ENCODE measurements around the gene FOLH1. TPM values are rescaled to one million over a fixed set of nuclear protein-coding genes. Genes with fewer than 3 reads are reported as not detected.
A peak's percentile ranks its signal among the peaks of the same experiment; 100 is the strongest.
"Not testable (repeated sequence)": the region's sequence is repeated elsewhere in the genome, so short reads cannot be mapped to it uniquely, and the experiment has no call there.

The FOLH1 gene
- total and polyA plus RNA-seq, 2 of the 13 experiments (the other 11 are each of a cell fraction or from before 2014, with no cell fraction given): not detected

- H3K9ac ChIP-seq (ENCODE audit: insufficient read depth, low read depth, low read length); H3K9me3 ChIP-seq (ENCODE audit: low read length); ATAC-seq; H2AFZ ChIP-seq (ENCODE audit: low read length); in situ Hi-C loops (cut with HindIII; ENCODE audit: extremely low pct_ligation_motif_present, low pct_unique_long_range_greater_than_20kb); DNase-seq (ENCODE audit: low spot score); H4K20me1 ChIP-seq (ENCODE audit: insufficient read depth, low read length); H3K4me2 ChIP-seq (ENCODE audit: low read depth, low read length); CTCF ChIA-PET (ENCODE audit: low intra/inter-chr PET ratio, low total read pairs); H3K4me3 ChIP-seq (replicated peaks in 1 of 3; ENCODE audit: insufficient read depth in 1 of 3, low read depth in 2 of 3, low read length in 3 of 3); H3K79me2 ChIP-seq (ENCODE audit: insufficient read depth, low read length); BruUV-seq (replicated peaks); intact Hi-C loops (cut with micrococcal nuclease; ENCODE audit: unreplicated experiment); FAIRE-seq; H3K27ac ChIP-seq (ENCODE audit: extremely low read length, insufficient read depth, low read length); POLR2A ChIA-PET; H3K27me3 ChIP-seq (ENCODE audit: control insufficient read depth in 1 of 2, insufficient read depth in 2 of 2, low read length in 2 of 2); H3K36me3 ChIP-seq (replicated peaks in 1 of 2; ENCODE audit: control insufficient read depth in 1 of 2, insufficient read depth in 2 of 2, low read length in 2 of 2): not testable (repeated sequence)
- peak; percentile 43; the same call in 1 of the 2 replicates for TF ChIP-seq CEBPB (IDR thresholded peaks at IDR 0.05; ENCODE audit: borderline replicate concordance, low read depth, low read length)
- H3K4me1 ChIP-seq (ENCODE audit: insufficient read depth, low read length): peaks cover 11% of the 10 kb centered on the region; the same call in 1 of the 2 replicates
- 31% methylated on average over 5 of the region's 5 CpGs for WGBS (ENCODE audit: low lambda C conversion rate)
Observed at GRCh38 chr11:49233019-49233418, 24.6 kb upstream of the FOLH1 start.

GRCh38 chr11:49231725-49232124 lies 23.3 kb upstream of the FOLH1 start:
- peak; percentile 1 for DNase-seq (ENCODE audit: low spot score)
- in situ Hi-C loops (cut with HindIII; ENCODE audit: extremely low pct_ligation_motif_present, low pct_unique_long_range_greater_than_20kb); H4K20me1 ChIP-seq (ENCODE audit: insufficient read depth, low read length); FAIRE-seq; H3K36me3 ChIP-seq (replicated peaks in 1 of 2; ENCODE audit: control insufficient read depth in 1 of 2, insufficient read depth in 2 of 2, low read length in 2 of 2); H3K9ac ChIP-seq (ENCODE audit: insufficient read depth, low read depth, low read length); POLR2A ChIA-PET; H3K4me2 ChIP-seq (ENCODE audit: low read depth, low read length); H3K27ac ChIP-seq (ENCODE audit: extremely low read length, insufficient read depth, low read length); ATAC-seq; H3K4me3 ChIP-seq (replicated peaks in 1 of 3; ENCODE audit: insufficient read depth in 1 of 3, low read depth in 2 of 3, low read length in 3 of 3); H3K79me2 ChIP-seq (ENCODE audit: insufficient read depth, low read length); H2AFZ ChIP-seq (ENCODE audit: low read length); H3K9me3 ChIP-seq (ENCODE audit: low read length); BruUV-seq (replicated peaks); H3K27me3 ChIP-seq (ENCODE audit: control insufficient read depth in 1 of 2, insufficient read depth in 2 of 2, low read length in 2 of 2); CTCF ChIA-PET (ENCODE audit: low intra/inter-chr PET ratio, low total read pairs): not testable (repeated sequence)
- peak; percentile 7; the same call in 1 of the 2 replicates for TF ChIP-seq STAG1 (CRISPR knock-in tag; IDR thresholded peaks at IDR 0.05)
- H3K4me1 ChIP-seq (ENCODE audit: insufficient read depth, low read length): peaks cover 11% of the 10 kb centered on the region; the same call in 1 of the 2 replicates
- intact Hi-C loops (cut with micrococcal nuclease; ENCODE audit: unreplicated experiment): loop anchor here (2.0 kb wide), 1 partner anchor 295 kb away; no protein-coding TSS in a partner anchor
- WGBS (ENCODE audit: low lambda C conversion rate): 3% methylated on average over 3 of the region's 3 CpGs
